GM10248 (cell line): ENCODE results near the gene MED28.

Experiments
- CTCF ChIA-PET: fragments of 300-600 bp; sonication (Branson Sonifier 250); formaldehyde crosslinking; extraction: SDS; loops from one replicate; lab custom pipeline; 2021; ENCODE audit warnings: antibody characterized with exemption; lab: Yijun Ruan, JAX
- POLR2A ChIA-PET: fragments of 350-650 bp; sonication (Branson Sonifier 250); formaldehyde crosslinking; extraction: SDS; loops from one replicate; lab custom pipeline; 2020; ENCODE audit warnings: antibody characterized with exemption; lab: Yijun Ruan, JAX
- DNase-seq: peaks from one replicate; pipeline ENCODE4 v3.0.0; 2012; ENCODE audit errors: extremely low spot score
- CTCF ChIP-seq: IDR thresholded peaks from 2 replicates; pipeline ENCODE4 v1.5.1; 2012; ENCODE audit warnings: mild to moderate bottlenecking, low read depth; ENCODE audit errors: extremely low read depth, missing control alignments, control extremely low read depth

The MED28 gene

GRCh38 chr4:17577665-17578481 is 36.6 kb upstream of the MED28 start:
- CTCF ChIA-PET: interaction anchor here (0.7 to 1.2 kb wide), 4 partner anchors 14 to 72 kb away, joined by 3 to 5 read pairs (median 3); no protein-coding TSS in a partner anchor
- no peak for TF ChIP-seq CTCF
- POLR2A ChIA-PET: interaction anchor here (0.7 to 0.9 kb wide), 2 partner anchors 20 to 1018 kb away, joined by 3 read pairs; no protein-coding TSS in a partner anchor
- no peak for DNase-seq

- DNase-seq: peak; percentile 35
- TF ChIP-seq CTCF: no peak
- ChIA-PET CTCF (interaction anchor here (0.7 to 1.2 kb wide), 4 partner anchors 13 to 71 kb away, joined by 3 to 5 read pairs (median 3); no protein-coding TSS in a partner anchor), POLR2A (interaction anchor here (0.7 to 0.9 kb wide), 2 partner anchors 19 to 1017 kb away, joined by 3 read pairs; no protein-coding TSS in a partner anchor)
Observed at GRCh38 chr4:17578482-17578891, 36.0 kb upstream of the MED28 start.

GRCh38 chr4:17580969-17581368 is 33.5 kb upstream of the MED28 start:
- POLR2A ChIA-PET: no interaction called here

GRCh38 chr4:17583276-17583675 is 31.2 kb upstream of the MED28 start:
- TF ChIP-seq CTCF: no peak
- ChIA-PET CTCF (interaction anchor here (0.8 to 3.1 kb wide), 2 partner anchors 9 to 38 kb away, joined by 3 to 11 read pairs; no protein-coding TSS in a partner anchor), POLR2A (no interaction called here)
- no peak for DNase-seq

More at GRCh38 chr4:17580969-17581368, 33.5 kb upstream of the MED28 start:
- no peak for DNase-seq
- no peak for TF ChIP-seq CTCF
- CTCF ChIA-PET: interaction anchor here (3.1 kb wide), 1 partner anchor 11 kb away, joined by 11 read pairs; no protein-coding TSS in a partner anchor

- POLR2A ChIA-PET: interaction anchor here (1.4 kb wide), 1 partner anchor 29 kb away, joined by 4 read pairs; no protein-coding TSS in a partner anchor
- CTCF ChIA-PET: interaction anchor here (0.8 to 3.1 kb wide), 2 partner anchors 8 to 38 kb away, joined by 3 to 11 read pairs; no protein-coding TSS in a partner anchor
Observed at GRCh38 chr4:17583941-17584340, 30.5 kb upstream of the MED28 start.

More at GRCh38 chr4:17583941-17584340, 30.5 kb upstream of the MED28 start:
- TF ChIP-seq CTCF: no peak
- DNase-seq: no peak
